WTC11 (cell line): ENCODE data around the gene ATG101.

ENCODE experiments used
- ATF3 ChIP-seq: sonication (generic); formaldehyde crosslinking; conservative IDR thresholded peaks from 2 replicates; pipeline ENCODE4 v1.8.1; 2022; ENCODE audit warnings: mild to moderate bottlenecking, missing genetic modification reagents
- ATF6 ChIP-seq: sonication (generic); formaldehyde crosslinking; IDR thresholded peaks from 2 replicates; pipeline ENCODE4 v1.8.1; 2023; ENCODE audit warnings: mild to moderate bottlenecking, missing genetic modification reagents
- CTCF ChIP-seq: fragments of 200-600 bp; IDR thresholded peaks from 2 replicates; pipeline ENCODE4 v1.8.0; 2022; ENCODE audit warnings: antibody characterized with exemption
- ELF4 ChIP-seq: sonication (generic); formaldehyde crosslinking; IDR thresholded peaks from 2 replicates; pipeline ENCODE4 v1.8.1; 2022; ENCODE audit warnings: low read depth, mild to moderate bottlenecking, moderate library complexity, missing genetic modification reagents
- FOXK1 ChIP-seq: sonication (generic); formaldehyde crosslinking; IDR thresholded peaks from 2 replicates; pipeline ENCODE4 v1.8.0; 2022; ENCODE audit warnings: mild to moderate bottlenecking, moderate library complexity, missing genetic modification reagents
- USF1 ChIP-seq: sonication (generic); formaldehyde crosslinking; IDR thresholded peaks from 2 replicates; pipeline ENCODE4 v1.8.0; 2022; ENCODE audit warnings: mild to moderate bottlenecking, missing genetic modification reagents
- ZNF121 ChIP-seq: sonication (generic); formaldehyde crosslinking; IDR thresholded peaks from 2 replicates; pipeline ENCODE4 v1.8.0; 2023; ENCODE audit warnings: missing genetic modification reagents
- ZNF232 ChIP-seq: sonication (generic); formaldehyde crosslinking; IDR thresholded peaks from 2 replicates; pipeline ENCODE4 v1.8.0; 2022; ENCODE audit warnings: mild to moderate bottlenecking, missing genetic modification reagents

GRCh38 chr12:52023182-52023975, 46.4 kb upstream of the ATG101 start:
- TF ChIP-seq ELF4 (no peak), ATF3 (CRISPR knock-in tag) (no peak), CTCF (peak; percentile 96), ZNF121 (CRISPR knock-in tag) (no peak), ATF6 (CRISPR knock-in tag) (no peak), FOXK1 (CRISPR knock-in tag) (peak; percentile 52; the same call in 1 of the 2 replicates), ZNF232 (CRISPR knock-in tag) (no peak), USF1 (CRISPR knock-in tag) (no peak)
